ENCODE results near the gene SDSL.

Gene SDSL

DNA sequence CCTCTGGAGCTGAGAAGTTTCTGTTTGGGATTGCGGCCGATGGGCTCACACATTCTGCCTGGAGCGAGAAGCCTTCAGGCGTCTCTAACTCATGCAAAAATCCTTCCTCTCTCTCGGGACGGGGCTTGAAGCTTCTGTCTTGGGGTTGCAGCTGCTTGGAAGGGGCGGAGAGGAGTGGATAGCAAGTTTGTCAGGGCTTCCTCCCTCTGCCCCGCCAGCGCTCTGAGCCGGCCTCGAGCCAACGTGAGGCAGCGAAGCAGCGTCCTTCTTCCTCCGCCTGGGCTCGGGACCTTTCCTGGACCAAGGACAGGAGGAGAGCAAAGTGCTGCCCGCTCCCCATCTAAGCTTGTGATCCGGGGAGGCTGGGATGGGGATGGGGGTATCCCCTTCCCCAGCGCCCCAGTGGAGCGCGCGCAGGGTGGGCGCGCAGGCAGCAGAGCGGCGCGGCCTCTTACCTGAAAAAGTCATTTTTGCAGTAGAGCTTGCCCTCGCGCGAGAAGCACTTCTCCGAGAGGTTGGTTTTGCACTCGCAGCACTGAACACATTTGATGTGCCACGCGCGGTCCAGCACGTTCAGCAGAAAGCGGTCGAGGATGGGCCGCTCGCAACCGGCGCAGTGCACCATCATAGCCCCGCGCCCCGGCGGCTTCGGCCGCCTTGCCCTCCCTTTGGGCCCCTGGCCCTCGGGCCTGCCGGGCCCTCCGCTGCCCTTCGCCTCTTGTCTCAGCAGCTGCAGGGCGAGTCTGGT is 48.9 kb downstream of the SDSL start:
- DNase-seq: no peak

DNA sequence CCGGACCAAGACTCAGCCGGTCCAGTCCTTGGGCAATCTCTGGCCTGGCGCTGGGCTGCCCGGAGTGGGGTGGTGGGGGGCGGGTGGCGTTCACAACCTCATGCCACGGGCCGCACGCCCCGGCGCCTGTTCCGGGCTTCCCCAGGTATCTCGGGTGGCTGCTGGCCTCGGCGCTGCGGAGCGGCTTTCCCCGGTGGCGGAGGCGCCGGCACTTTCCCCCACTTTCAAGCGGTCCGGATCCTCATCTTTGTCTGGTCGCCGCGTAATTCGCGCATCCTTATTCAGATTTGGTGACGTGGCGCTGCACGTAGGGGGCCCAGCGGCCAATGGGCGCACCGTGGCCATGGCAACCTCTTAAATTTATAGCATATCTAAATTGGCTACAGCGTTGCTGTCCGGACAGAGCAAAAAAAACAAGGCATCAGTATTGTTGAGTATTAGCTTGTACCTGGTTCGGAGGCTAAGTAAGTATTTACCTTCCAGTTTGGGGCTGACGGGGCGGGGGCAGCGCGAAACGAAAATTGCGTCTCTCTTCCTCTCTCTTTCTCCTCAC is 49.5 kb downstream of the SDSL start, which contains the start of gene LHX5:
TSS of gene LHX5 (minus strand) at position 253 of the 553 bp plus-strand sequence. CDS start 373 bp downstream, outside the sequence.
- no peak for DNase-seq

DNA sequence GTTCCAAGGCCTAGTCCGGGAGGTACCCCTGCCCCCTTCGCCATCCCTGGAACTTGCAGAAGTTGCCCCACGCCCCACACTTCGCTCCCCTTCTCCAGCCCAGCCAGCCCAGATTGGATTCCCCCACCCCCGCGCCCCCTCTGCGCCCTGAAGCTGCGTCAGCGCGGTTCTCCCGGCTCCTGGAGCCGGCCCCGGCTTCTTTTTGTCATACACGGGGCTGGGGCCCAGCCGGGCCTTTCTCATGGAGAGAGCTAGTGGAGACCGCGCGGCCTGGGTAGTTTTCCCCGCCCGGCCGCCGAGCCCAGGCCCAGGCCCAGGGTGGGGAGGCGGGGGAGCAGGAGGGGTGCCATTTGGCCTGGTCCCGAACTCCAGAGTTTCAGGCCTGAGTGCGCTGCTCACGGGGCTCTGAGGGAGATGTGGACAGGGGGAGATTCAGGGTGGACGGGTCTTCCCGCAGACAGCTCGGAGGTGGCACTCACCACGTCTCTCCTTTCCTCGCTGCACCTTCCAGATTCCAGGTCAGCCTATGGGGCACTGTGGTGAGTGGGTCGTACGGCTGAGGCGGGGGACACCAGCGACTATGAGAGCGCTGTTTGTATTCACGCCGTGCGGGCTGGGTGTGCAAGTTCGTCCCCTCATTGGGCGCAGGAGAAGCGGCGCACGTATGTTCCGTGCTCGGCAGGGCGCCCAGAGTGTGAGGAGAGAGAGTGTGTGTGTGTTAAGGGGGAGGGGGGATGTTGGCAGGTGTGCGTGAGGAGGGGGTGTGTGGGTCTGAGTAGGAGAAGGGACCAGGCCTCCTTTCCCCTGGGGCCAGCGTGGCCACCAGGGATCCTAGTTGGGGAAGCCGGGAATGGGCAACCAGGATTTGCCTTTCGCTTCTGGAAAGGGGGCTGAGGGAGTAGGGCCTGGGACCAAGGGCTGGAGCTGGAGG is 50.3 kb downstream of the SDSL start:
- DNase-seq: no peak

DNA sequence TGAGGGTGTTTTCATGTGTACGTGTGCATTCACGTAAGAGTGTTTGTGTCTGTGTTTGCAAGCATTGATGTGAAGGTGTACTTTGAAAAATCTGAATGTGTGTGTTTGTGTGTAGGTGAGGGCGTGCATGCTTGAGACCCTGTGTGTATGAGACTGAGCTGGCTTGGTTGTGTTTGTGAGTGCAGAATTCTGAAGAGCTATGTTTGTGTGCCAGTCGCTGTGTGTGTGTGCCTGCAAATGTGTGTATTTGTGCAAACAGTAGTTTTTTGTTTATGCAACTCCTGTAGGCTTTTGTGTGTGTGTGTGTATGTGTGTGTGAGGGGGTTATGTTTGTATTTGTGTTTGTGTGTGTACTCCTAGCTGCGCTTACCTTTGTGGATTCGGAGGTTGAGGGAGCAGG is 51.2 kb downstream of the SDSL start:
- no peak for DNase-seq

DNA sequence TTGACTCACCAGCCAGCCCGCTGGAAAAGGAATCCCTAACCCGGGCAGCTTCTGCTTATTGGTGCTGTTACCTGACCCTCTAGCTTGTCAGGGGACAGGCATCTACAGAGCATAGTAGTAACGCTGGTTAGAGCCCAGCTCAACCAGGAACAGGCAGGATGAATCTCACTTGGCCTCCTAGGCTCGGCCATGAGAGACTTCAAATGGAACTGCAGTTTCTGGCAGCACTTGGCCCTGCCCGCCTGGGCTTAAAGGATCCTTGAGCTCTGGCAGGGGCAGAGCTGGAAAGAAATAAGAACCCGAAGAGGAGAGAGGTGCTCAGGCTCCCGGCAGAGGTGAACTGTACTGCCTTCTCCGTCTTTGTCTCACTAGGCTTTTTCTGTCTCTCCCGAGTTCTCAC is 51.8 kb downstream of the SDSL start:
- no peak for DNase-seq

DNA sequence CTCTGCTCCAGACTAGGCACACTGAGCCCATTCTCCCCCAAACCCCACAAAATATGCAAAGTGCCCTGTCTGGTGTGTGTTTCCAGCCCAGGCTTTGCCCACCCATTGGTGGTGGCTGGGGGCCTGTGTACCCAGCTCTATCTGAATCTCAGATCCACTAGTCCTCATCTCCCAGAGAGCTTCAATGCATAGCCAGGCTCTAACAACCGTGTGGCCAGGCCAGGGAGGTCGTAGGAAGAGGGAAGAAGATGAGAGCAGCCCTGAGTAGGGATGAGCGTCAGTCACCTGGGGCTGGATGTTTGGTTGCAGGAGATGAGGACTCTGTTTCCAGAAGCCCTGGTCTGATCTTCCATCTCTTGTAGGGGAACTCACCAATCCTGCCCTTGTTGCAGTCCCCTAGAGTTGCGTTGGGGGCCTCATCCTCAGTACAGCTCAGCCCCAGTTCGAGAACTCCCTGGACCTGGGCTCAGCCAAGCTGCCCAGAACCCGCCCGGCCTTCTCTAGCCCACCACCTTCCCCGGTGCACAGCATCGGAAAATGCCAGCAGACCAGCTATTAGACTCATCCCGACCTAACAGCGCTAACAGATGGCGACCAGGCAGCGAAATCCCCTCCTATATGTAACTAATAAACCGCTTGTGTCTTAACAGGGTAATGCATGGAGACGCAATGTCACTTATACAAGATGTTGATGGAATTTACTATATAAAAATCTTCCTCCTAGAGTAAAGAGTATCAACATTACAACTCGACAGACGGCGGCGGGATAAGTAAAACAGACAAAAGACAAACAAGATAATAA is 52.7 kb downstream of the SDSL start:
- peak; percentile 31 for DNase-seq

DNA sequence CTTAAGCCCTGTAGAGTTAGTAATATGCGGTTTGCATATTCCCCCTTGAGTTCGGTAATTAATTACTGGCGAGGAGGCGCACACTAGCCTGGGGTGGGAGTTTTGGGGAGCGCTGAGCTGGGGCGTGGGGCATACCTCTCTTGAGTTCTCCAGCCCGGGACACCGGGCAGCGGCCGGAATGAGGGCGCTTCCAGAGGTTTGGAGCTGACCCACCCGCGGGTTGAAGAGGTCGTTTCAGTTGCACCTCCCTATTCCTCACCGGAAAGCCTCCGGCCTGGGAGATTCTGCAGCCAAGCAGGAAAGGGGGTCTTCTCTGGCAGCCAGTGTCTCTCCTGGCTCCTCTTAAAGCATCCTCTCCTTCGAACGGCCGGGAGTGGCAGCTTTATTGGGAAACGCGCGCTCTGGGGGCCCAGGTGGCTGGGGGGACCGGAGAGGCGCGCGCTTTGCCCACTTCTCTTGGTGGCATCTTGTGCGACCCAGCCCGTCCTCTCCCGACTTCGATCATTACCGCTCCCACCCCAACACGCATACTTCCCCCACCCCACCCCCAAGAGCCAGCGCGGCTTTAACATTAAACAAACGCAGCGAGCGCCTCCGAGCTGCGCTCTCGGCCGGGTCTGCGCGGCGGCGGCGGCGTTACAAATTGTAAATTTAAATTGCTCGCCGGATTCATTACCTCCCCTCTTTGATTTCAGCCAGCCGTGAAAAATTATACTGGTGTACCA is 53.4 kb downstream of the SDSL start:
- no peak for DNase-seq

DNA sequence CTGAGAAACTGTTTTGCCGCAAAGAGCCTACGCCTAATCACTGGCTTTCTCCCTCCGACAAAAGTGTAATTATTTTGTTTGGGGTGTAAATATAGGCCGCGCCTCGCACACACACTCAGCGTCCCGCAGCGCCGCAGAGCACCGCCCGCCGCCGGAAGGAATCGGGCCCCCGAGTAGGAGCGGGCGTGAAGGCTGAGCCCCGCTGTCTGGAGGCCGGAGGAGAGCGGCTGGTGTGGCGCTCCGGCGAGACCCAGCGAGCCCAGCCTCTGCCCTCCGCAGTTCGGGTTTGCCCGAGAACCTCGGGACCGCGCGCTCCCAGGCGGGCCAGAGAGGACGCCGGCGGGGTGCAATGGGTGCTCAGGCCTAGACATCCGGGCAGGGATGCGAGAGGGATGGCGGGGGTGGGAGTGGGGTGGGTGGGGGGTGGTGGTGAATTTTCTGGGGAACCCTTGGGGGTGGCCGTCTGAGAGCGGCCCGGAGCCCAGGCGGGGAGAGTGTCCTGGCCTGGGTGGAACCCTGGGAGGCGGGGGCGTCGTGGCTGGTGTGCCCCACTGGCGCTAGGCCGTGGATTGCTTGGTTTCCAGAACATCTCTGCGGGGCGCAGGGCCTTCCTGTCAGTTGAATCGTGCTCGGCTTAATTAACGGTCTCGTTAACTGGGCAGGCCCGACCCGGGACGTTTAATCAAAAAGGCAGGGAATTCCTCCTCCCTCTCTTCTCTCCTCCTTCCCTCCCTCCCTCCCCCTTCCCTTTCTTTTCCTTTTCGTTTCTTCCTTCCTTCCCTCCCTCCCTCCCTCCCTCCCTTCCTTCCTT is 54.2 kb downstream of the SDSL start:
- DNase-seq: peak; percentile 94

DNA sequence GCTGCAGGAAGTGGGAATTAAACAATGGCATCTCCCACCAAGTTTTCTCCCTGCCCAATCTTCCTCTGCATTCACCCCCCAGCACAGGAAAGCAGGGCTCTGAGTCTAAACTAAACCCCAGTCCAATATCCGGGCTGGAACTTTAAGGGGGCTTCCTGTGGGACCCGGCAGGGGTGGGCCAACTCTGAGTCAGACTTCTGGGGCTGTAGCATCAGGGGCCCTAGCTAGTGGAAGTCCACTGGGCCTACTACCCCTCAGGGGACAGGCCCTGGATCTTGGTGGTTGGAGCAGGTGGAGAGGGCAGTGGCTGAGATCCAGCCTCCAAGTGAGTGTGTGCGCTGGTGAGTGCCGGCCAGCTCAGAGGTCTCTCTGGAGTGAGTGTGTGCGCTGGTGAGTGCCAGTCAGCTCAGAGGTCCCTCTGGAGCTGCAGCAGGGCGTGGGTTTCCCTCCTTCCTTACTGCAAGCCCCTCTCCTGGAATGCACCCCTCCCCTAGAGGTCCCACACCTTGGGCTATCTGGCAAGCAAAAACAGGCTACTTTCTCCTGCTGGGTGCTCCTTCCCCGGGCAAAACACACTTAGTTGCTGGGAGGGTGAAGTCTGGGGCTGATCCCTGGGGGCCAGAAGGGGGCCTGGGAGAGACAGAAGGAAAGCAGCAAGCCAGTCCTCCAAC is 55.1 kb downstream of the SDSL start:
- DNase-seq: no peak

DNA sequence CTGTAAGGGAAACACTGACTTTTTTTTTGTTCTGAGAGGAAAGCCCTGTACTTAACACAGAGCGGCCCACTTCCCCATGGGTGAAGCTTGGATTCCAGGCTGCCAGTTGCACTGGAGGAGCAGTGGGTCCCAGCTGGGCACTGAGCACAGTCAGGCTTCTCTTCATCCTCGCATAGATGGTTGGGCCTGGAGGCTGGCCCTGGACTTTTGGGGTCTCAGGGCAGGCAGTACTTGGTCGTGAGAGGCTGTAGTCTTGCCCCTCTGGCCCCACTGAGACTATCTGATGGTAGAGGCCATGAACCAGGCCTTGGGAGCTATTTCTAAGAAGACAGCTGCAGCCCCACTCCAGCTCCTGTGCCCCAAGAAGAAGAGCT is 55.6 kb downstream of the SDSL start:
- DNase-seq: no peak

DNA sequence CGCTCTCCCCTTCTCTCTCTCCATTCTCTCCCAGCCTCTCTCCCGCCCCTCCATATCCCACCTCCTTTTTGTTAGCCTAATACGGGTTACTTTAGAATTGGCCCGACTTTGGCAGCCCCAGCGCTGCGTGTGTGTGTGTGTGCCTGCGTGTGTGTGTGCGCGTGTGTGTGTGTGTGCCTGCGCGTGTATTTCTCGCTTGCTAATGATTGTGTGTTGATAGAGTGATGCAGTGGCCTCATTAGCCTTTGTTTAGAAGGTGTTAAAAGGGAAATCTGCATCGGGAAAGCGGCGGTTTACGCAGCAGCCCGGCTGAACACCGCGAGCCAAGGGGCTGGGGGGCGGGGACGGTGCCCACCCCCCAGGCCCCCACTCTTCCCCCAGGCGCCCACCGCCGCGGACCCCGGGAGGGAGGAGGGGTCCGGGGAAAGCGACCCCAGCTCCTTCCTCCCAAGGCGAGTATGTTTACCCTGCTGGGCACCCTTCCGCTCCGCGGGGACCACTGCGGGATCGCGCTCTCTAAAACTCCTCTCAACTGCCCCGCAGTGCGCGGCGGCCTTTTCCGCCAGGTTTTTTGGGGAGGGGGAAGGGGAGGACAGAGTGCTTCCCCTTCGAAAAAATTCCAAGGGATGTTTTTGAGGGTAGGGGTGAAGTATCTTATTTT is 56.3 kb downstream of the SDSL start:
- DNase-seq: no peak

DNA sequence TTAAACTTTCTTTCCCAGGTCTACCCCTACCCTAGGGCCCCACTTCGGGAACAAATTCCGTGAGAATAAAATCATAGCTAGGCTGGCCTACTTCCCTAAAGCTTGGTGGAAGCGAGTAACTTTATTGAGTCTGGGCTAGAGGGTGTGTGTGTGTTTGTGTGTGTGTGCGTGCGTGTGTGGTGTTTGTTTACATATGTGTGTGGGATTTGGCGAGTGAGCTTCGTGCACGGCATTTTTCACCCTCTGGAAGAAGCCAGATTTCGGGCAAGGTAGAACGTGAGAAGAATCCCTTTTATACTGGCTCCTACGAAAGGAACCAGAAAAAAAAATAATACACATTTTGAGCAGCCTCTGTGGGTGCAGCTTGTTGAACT is 57.0 kb downstream of the SDSL start:
- DNase-seq: no peak

DNA sequence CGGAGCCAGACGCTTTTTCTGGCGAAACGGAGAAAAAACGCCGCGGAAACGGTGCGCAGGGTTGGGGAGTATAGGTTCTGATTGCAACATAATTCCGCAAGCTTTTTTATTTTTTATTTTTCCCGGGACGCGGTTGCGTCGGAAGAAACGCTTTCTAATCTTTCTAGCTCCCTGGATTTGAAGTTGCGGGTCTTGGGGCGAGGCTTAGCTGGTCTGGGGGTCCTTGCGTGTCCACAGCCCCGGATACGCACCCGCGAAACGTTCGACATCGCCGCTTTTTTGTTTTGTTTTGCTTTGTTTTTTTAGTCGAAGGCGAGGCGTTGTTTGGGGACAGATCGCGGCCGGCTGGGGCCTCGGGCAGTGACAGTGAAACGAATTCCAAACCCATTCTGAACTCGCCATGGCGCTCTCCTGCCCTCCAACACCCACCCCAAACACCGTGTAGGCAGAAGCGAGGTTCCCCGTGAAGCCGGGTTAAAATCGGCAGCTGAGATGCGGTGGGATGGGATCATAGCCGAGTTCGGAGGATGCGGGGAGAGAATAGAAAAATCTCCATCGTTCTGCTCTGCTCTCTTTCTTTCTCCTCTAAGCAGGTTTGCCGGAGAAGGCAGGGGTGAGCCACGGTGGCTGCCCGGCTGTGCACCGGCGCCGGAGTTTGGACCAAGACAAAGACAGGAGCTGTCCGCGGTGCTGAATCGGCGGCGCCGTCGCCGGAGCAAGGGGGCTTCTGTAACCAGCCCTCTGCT is 57.6 kb downstream of the SDSL start:
- DNase-seq: peak; percentile 11

DNA sequence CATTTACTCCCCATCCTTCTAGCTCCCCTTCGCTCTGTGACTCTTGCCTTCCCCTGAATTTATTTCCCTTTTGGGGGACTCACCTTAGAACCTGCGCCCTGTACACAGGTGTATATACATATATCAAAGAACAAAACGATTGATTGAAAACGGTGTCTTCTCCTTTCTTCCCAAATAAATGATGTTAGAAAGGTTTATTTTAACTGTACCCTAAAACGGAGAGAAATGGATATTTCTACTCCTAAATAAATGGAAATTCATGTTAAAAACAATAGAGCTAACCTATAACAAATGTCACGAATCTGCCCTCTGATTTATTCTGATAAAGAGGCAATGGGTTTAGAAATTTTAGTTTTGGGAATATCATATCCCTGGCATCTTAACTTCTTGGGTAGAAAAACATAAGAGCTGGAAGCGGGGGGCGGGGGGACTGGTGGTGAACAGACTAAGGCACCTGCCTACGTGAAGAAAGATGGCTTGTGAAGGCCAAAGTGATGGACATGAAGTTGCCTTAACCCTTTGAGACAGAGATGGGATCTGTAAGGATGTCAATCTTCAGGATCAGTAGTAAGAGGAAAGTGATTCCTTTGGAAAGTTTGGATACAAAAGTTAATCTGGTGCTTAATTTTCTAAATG is 58.3 kb downstream of the SDSL start:
- no peak for DNase-seq

DNA sequence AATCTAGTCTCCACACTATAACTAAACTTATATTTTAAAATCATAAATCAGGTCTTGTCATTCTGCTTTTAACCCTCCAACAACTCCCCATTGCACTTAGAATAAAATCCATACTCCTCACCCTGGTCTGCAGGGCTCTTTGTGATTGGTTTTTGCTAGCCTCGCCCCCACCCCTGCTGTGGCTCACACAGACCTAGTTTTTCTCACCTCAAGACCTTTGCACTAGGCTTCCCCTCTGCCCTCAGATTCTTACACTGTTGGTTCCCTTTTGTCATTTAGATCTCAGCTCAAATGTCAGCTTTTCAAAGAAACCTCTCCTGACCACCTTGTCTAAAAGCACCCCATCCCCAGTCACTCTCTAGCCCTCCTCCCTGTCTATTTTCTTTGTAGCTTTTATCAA is 60.2 kb downstream of the SDSL start:
- no peak for DNase-seq

DNA sequence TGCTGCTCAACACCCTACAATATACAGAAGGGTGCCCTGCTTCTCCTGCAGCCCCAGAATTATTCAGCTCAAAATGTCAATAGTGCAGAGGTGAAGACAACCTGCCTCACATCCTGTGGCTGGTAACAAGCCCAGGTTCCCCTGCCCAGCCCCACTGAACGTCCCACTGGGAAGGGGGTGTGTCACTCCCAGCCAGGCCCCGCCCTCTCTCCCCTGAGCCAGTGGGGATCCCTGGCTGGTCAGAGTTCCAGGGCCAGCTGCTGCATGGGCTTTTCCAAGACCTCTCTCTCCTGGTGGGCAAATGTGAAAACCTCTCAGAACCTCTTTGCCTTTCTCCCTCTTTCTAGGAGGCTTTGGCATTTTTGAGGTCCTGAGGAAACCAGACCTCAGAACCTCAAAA is 63.1 kb downstream of the SDSL start:
- DNase-seq: no peak

DNA sequence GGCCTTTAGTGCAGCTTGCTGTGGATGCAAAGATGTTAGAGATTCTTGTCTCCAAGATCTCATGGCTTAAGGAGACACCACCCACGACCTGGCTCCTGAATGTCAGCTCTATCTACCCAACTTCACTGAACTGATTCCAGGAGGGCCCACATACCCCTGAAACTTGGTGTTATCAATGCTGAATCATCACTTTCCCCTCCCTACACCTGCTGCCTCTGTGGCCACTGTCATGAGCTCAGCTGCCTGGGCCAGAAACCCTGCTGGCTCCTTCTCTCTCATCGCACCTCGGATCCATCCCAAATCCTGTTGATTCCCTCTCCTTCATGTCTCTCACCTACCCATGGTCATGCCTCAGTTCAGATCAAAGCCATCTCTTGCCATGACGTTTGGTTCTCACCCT is 64.5 kb downstream of the SDSL start:
- DNase-seq: no peak

Measured in NCI-H69 (cell line).